Sciatic nerve (tissue), 2 donors: ENCODE results near the gene PTPRN2. TPM values are rescaled to one million over a fixed set of nuclear protein-coding genes. Genes with fewer than 3 reads are reported as not detected.

ENCODE experiments used
- ATAC-seq: fragments of 200-7000 bp; cut with Tn5 transposase; one replicate; pipeline ENCODE4 v1.9.1; 2020; ENCODE audit warnings: mild to moderate bottlenecking, moderate library complexity
- DNase-seq: peaks from one replicate; pipeline ENCODE4 v3.0.0-alpha.2; 2020; ENCODE audit warnings: low spot score
- intact Hi-C: fragments of 100-400 bp; cut with DNase I; formaldehyde crosslinking; loops from one replicate; pipeline ENCODE4 v1.14.2; 2022
- total RNA-seq: library from RNA; stranded (reverse); fragmentation: NEBNext Ultra II Directional; extraction: Animal tissue kit (Norgen Biotek cat#: 25700); gene quantifications from one replicate; pipeline ENCODE4 v1.2.1, GENCODE V29; 2021
- donor health status: DM: no; HTN: no; CAD: no.
- donor health status: DM: no; HTN: no; CAD: no.

The PTPRN2 gene
- total RNA-seq, 1 donor from 2014 or later, result 12.7 TPM

DNA sequence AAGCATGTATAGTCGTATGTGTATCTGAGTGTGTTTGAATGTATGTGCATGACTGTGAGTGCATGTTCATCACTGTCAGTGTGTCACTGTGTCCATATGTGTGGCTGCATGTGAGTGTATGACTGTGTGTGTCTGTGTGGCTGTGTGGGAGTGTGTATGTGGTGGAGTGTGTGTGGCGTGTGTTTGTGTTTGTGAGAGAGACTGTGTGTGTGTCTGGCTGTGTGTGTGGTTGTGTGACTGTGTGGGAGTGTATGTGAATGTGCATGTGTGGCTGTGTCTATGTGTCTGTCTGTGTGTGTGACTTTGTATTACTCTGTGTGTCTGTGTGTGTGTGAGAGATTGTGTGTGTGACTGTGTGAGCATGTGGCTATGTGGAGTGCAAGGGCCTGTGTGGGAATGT is 748.4 kb downstream of the PTPRN2 start:
- DNase-seq (no peak), ATAC-seq (no peak)
- intact Hi-C loops, result no loop called here

DNA sequence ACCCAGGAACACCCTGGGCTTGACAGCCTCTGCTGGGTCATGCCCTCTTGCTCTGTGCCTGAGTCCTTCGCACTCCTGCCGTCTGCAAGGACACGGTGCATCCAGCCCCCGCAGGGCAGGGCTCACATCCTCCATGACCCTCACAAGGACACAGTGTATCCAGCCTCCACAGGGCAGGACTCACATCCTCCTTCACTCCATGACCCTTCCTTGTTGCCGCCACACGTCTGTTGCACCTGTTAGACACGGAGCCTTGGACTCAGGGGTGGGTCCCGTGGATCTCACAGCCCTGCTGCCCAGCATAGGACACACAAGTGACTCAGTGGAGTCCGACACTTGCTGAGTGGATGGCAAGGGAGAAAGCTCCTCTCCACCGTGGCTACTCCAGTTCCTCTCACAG is 750.1 kb downstream of the PTPRN2 start:
- ATAC-seq (no peak), DNase-seq (no peak)
- intact Hi-C loops, result no loop called here

DNA sequence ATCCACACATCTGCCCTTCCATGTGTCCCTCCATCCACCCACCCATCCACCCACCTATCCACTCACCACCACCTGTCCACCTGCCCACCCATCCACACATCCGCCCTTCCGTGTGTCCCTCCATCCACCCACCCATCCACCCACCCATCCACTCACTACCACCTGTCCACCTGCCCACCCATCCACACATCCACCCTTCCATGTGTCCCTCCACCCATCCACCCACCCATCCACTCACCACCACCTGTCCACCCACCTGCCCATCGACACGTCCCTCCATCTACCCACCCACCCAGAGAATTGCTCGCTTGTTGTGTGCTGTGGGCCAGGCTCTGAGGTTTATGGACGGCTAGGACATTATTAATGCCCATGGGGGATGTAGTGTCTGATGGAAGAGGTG is 750.6 kb downstream of the PTPRN2 start:
- DNase-seq (no peak), ATAC-seq (no peak)
- intact Hi-C loops, result no loop called here

DNA sequence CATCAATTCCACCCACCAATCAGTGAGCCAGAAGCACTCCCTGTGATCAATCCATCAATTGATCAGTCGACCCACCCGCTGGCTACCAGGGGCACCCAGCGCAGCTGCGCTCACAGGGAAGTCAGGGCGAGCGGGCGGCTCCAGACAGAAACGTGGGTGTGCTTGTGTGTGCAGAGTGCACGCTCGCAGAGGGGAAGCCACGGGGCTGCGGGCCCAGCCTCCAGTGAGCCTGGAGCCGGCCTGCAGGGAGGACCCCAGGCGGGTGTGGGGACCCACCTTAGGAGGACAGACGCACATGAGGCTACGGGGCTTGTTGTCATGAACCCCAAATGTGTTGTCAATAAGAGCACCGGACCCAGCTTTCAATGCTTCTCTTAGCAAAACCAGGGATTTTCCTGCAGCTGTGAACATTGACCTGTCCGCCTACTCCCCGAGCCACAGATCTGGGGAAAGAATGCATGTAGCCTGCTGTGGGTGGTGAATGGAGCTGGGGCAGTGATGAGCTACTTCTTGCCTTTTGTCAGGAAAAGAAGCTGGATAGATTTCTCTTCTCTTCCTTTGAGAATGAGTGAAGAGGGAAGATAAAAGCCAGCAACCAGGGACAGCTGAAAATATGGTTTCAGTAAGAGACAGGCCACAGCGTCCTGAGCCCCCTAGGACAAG is 753.0 kb downstream of the PTPRN2 start:
- ATAC-seq (peak; percentile 48), DNase-seq (no peak)
- intact Hi-C loops, result no loop called here

DNA sequence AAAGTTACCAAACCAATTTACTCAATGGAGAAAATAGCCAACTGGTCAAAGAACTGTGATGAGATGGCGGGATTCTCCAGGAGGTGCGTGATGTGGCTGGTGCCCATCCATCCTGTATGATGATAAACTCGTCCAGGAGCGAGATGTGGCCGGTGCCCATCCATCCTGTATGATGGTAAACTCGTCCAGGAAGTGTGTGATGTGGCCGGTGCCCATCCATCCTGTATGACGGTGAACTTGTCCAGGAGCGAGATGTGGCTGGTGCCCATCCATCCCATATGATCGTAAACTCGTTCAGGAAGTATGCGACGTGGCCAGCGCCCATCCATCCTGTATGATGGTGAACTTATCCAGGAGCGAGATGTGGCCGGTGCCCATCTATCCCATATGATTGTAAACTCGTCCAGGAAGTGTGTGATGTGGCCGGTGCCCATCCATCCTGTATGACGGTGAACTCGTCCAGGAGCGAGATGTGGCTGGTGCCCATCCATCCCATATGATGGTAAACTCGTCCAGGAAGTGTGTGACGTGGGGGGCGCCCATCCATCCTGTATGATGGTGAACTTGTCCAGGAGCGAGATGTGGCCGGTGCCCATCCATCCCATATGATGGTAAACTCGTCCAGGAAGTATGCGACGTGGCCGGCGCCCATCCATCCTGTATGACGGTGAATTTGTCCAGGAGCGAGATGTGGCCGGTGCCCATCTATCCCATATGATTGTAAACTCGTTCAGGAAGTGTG is 754.6 kb downstream of the PTPRN2 start:
- DNase-seq (no peak), ATAC-seq (no peak)
- intact Hi-C loops, result no loop called here

DNA sequence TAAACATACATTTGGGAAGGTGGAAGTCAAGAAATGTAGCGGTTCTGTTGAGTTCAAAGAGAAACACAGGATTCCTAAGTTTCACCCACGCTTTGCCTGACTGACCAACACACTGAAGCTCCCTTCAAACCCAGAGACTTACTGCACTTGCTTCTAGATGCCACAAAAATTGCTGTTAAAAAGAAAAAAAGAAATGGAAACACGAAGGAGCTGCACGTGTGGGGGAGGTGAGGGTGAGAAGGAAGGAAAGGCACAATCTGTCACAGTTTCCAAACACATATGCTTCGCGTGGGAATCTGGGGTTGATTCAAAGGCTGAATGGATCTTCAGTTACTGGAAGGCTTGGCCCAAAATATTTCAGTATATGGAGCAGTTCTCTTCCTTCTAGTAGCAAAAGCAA is 755.2 kb downstream of the PTPRN2 start:
- intact Hi-C loops, result no loop called here
- no peak for ATAC-seq
- no peak for DNase-seq

DNA sequence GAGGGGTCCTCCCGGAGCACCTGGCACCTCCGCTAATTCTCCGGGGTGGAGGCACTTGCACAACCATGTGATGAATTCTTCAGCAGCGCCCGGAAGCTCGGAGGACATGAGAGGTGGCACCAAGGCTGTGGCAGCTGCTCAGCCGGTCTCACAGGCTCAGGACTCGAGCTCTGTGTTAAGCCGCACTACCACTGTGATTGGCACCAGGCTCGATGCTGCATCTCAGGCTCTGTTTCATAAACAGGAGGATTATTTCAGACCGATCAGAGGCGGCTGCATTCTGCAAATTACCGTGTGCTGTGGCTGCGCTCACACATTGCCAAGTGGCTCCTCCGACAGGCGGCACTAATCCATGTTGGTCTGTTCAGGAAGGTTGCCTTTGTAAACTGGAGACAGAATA is 755.6 kb downstream of the PTPRN2 start:
- DNase-seq (no peak), ATAC-seq (no peak)
- intact Hi-C loops, result no loop called here

DNA sequence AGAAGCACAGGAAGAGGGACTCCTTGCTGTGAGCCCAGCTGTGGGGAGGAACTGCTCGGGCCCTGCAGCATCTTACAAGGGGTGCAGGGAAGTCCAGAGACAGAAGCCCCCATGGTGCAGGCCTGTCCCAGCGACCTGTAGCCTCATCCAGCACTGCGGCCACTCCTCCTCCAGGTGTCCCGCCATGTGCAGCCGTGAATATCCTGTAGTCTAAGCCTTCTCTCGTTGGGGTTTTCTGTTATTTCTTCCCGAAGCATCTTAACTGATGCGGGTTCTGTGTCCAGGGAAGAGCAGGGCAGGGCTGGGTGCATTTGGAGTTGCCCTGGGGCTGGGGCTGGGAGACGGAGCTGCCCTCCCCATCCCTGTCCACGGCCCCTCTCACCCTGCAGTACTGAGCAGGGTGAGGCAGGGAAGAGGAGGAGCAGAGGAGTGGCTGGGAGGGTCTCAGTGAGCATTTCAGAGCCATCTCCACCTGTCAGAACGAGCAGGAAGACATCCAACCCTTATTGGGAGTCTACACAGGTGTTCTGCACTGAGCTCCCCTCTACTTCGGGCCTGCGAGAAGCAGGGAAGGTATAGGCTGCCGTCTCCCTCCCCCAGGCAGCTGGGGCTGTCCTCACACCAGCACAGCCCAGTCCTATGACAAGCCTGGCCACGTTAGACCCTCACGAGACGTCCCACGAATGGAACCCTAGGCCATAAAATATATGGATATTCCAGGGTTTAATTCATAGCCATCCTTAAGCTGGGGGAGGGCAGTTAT is 756.3 kb downstream of the PTPRN2 start:
- intact Hi-C loops, result no loop called here
- ATAC-seq, result no peak

DNA sequence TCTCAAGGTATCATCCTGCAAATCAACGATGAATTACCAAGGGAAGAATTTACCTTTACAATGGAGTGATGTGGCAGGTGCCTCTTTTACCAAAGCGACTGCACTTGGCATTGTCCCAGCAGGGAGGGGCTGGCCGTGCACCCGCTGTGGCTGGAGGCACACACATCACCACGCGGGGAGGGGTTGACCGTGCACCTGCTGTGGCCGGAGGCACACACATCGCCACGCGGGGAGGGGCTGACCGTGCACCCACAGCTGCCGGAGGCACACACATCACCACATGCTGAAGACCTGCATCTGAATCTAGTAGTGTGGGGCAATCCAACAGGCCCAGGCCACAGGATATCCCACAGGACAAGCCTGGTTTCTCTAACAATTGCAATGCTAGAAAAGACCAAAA is 757.3 kb downstream of the PTPRN2 start:
- DNase-seq (no peak), ATAC-seq (no peak)
- intact Hi-C loops, result no loop called here

More for the DNA sequence above, 756.3 kb downstream of the PTPRN2 start:
- DNase-seq, result no peak

DNA sequence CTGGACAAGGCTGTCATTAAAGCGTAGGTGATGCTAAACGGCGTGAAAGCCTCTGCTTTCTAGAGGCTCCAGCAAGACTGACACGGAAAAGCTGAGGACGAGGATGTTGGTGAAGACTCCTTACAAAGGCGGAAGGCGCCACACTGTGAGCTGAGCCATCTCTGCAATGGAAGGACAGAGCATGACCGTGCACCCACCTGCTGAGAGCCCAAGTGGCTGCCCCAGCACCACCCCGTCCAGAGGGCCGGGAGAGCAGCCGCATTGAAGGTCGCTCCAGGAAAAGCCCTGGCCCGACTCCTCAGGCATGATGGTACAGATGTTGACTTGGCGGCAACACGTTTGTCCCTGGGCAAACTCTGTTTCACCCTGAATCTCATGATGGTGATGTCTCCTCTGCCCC is 758.1 kb downstream of the PTPRN2 start:
- DNase-seq, result no peak
- no peak for ATAC-seq
- intact Hi-C loops, result no loop called here

DNA sequence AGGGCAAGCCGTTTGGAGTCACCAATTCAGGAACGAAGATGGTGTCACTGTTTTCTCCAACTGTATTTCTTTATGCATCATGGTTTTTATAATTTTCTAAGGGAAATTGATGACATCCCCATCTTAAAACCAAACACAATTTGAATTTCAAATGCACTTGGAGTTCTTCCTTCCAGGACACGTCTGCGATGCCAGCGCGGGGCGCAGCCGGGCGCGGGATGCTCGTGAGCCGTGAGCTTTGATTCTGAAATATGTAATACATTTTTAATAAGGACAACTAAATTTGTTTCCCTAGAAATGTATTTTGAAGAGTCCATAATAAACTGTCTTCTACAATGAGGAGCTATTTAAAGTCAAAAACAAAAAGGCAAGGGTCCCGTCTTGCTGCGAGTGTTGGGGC is 758.7 kb downstream of the PTPRN2 start:
- intact Hi-C loops, result no loop called here
- ATAC-seq, result no peak
- no peak for DNase-seq

DNA sequence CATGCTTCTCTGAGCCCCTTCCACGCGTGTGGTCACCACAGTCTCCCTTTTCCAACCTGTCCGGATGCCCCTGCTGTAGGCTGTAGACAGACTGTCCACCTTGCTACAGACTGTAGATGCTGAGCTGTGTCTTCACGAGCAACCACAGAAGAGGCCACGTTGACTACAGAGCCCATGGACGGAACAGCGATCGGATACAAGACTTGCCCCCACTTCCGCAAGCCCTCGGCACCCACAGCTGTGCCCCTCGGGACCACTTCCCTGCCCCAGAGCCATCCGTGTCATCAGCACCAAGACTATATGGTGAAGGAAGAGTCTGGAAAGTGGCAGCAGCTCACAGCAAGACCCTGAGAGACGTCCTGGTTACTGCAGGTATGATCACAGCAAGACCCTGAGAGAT is 759.4 kb downstream of the PTPRN2 start:
- intact Hi-C loops, result no loop called here
- DNase-seq (no peak), ATAC-seq (no peak)

DNA sequence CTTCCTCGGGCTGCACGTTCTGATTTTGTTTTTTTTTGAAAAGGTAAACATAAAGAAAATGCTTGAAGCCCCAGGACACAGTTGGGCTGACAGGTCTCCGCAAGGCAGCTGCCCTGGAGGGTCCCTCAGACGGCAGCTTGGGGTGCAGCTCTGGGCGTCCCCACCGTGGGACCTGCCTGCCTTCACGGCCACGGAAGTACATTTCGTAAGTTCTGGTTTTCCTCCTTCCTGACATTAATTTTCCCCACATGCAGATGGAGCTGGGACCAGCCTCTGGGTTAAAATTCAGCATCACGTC is 759.8 kb downstream of the PTPRN2 start:
- DNase-seq (no peak), ATAC-seq (no peak)
- intact Hi-C loops, result no loop called here

DNA sequence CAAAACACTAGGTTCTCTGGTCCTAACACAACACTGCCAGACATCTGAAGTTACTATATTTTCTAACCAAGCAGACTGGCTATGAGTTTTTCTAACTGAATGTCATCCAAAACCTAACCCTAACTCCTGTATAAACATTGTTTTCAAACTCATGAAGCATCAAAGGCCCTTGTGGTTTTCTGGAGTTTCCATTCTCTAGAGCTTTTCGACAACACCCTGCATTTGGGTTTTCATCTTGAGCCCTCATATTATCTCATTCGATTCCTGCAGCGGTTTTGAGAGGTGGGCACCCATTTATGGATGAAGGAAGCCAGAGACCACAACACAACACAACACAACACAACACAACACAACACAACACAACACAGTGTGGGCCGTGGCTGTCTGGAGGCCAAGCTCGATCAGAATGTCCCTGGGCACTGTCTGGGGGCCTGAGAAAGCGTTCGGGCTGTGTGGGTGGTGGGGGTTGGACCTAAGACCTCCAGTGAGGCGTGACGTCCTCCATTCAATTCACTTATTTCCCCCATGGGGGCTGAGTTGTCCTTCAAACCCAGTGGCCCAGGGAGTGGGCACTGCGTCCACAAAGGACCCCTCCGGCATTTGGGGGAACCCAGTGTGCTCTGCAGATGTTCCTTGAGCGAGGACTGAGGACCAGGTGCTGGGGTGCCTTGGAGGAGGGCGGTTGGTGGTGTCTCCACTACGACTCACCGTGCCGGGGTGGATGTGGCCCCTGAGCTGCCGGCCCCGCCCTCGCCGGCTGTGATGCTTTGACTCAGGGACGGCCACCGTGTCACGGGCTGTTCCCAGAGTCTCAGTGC is 760.4 kb downstream of the PTPRN2 start:
- DNase-seq (no peak), ATAC-seq (no peak)
- intact Hi-C loops, result no loop called here

DNA sequence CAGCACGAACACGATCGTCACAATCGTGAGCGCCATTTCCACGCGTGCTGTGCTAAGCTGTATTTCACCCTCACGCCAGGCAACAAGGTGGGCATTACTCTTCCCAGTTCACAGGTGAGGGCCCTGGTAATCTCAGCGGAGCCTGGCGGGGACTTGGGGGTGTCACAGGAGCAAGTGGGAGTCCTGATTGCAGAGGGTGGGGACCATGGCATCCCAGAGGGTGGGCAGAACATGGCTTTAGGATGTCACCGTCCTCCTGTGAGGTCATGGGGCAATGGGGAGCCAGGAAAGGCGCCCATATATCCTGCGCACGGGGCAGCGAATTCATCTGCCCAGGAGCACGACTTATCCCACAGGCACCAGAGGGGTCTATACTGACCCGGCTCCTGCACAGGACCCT is 761.1 kb downstream of the PTPRN2 start:
- no peak for DNase-seq
- no peak for ATAC-seq
- intact Hi-C loops, result no loop called here

DNA sequence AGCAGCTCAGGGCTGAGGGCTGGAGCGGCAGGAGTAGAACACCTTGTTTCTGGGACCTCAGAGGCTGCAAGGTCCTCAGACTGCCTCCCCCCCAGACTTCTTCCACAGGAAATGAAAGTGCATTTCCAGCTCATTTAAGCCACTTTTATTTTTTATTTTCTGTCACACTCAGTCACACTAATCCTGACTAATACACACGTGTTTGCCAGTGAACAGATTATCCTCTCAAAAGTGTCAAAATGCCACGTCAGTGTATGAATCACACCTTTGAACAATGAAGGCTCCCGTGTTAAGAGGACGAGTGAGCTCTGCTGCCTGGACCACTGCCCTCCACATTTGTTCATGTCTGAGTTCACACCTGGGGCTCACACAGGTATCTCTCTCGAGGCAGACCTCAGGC is 762.3 kb downstream of the PTPRN2 start:
- DNase-seq (no peak), ATAC-seq (no peak)

DNA sequence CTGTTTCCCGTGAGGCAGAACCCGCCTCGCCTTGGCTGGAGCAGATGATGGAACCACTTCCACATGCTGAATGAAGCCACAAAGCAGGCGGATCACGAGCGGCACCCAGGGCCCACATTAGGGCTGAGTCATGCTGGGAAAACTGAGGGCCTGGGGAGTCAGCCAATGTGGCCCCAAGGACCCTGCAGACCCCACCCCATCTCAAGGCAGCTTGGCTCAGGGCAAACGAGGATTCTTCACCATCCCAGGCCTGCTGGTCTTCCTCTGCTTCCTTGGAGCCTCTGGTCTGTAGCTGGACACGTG is 762.9 kb downstream of the PTPRN2 start:
- ATAC-seq, result no peak
- intact Hi-C loops, result no loop called here
- no peak for DNase-seq

More for the DNA sequence above, 762.3 kb downstream of the PTPRN2 start:
- intact Hi-C loops, result no loop called here

DNA sequence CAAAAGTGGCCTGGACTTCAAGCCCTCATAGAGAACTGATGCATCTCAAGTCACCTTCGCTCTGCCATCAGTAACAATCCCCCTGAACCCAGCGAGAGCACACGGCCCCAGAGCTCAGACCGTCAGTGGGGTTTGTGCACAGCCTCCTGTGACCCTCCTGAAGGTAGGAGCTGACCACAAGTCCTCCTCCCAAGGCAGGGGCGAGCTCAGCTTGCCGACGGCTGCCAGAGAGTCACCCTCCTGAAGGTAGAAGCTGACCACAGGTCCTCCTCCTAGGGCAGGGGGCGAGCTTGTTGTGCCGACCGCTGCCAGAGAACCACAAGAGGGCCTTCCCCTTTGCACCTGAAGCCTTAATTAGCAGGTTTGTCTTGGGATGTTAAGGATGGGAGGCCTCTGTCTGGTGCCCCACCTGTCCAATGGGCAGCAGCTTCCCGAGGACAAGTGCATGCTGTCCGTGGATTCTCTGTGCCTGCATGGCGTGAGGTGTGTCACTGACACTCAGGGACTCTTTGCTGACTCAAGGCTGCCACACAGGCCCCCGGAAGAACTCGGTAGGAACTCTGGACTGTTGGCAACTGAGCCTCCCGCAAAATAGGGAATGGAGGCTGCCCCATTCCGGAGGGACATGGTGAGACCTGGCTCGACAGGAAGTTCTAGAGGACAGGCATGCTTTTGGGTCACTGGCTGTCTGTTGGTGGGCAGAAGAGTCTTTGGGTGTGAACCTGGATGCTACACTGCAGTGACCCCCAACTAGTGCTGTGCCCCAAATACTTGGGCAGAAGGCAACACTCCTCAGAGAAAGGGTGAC is 763.4 kb downstream of the PTPRN2 start:
- ATAC-seq, result no peak

DNA sequence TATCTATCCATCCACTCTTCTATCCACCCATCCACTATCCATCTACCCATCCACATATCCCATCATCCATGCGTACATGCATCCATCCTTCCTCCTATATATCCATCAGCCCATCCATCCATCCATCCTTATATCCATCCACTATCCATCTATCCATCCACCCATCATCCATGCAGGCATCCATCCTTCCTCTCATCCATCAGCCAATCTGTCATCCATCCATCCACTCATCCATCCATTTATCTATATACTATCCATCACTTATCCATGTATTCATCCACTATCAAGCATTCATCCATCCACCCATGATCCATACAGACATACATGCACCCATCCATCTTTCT is 765.0 kb downstream of the PTPRN2 start:
- ATAC-seq, result no peak
- no peak for DNase-seq
- intact Hi-C loops, result no loop called here

More for the DNA sequence above, 763.4 kb downstream of the PTPRN2 start:
- no peak for DNase-seq
- intact Hi-C loops, result no loop called here
